ENCODE results near the gene TMEM8B. TPM values are rescaled to one million over a fixed set of nuclear protein-coding genes. Genes with fewer than 3 reads are reported as not detected.

TMEM8B gene
- total RNA-seq, 1 experiment from 2014 or later = 9.3 TPM

DNA sequence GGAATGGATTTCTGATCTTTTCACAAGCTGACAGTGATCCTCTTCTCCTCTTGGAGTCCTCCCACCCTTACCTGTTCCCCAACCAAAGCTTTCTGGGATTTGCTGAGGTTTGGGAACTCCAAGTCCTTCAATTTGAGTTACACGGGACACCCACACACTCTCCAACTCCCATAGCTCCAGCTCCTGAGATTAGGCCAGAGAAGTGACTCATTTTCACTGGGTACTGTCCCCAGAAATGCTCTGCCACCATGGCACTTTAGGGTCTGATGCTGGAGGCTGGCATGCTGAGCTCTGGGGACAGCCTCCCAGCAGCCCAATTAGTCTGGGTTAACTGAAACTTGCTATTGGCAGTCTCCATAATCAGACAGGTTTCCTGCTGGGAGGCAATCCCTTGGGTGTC lies 63.0 kb downstream of the TMEM8B start:
- Histone ChIP-seq H4K5ac (ENCODE audit: insufficient read length, low read depth, low read length) (no peak overlapping the region), H4K20me1 (ENCODE audit: control insufficient read depth, insufficient read depth, insufficient read length) (no peaks in the 10 kb centered on the region), H2BK15ac (ENCODE audit: low read depth, low read length) (no peak overlapping the region), H3K4ac (ENCODE audit: low read depth, low read length) (no peak overlapping the region), H2BK120ac (ENCODE audit: low read depth, low read length, poor library complexity, severe bottlenecking) (no peak overlapping the region), H3K14ac (ENCODE audit: insufficient read depth, low read length) (no peak overlapping the region), H2AK5ac (ENCODE audit: insufficient read length, low read length) (no peak overlapping the region), H3K56ac (ENCODE audit: insufficient read length, low read depth, low read length) (no peak overlapping the region), H3K9ac (ENCODE audit: extremely low read depth, insufficient read length, low read length) (no peak overlapping the region), H2BK20ac (ENCODE audit: low read depth, low read length, poor library complexity, severe bottlenecking) (no peak overlapping the region), H3K23ac (ENCODE audit: insufficient read length, low read depth, low read length) (no peak overlapping the region), H4K8ac (replicated peaks; ENCODE audit: insufficient read length, low read depth, low read length) (no peak overlapping the region), H3K9me3 (ENCODE audit: control insufficient read depth, low read depth, low read length) (no peaks in the 10 kb centered on the region), H3T11ph (ENCODE audit: low read length) (no peak overlapping the region), H2BK5ac (ENCODE audit: insufficient read length, low read length) (no peak overlapping the region), H3K79me1 (ENCODE audit: insufficient read depth, low read depth, low read length, poor library complexity, severe bottlenecking) (no peaks in the 10 kb centered on the region), H3K23me2 (ENCODE audit: insufficient read length, low read depth, low read length, poor library complexity, severe bottlenecking) (no peaks in the 10 kb centered on the region), H3K27ac (ENCODE audit: insufficient read length, low read depth, low read length) (no peak overlapping the region), H3K18ac (ENCODE audit: insufficient read length, low read depth, low read length) (no peak overlapping the region), H3K27me3 (ENCODE audit: insufficient read depth, low read length) (no peaks in the 10 kb centered on the region), H2AFZ (ENCODE audit: low read length) (no peak overlapping the region), H4K91ac (ENCODE audit: insufficient read length, low read depth, low read length) (no peak overlapping the region), H3K79me2 (ENCODE audit: insufficient read depth, low read length) (no peaks in the 10 kb centered on the region), H3K4me2 (ENCODE audit: insufficient read depth, insufficient read length, low read length) (no peak overlapping the region), H3K4me1 (ENCODE audit: insufficient read depth, low read length) (no peaks in the 10 kb centered on the region), H2BK12ac (ENCODE audit: insufficient read length, low read depth, low read length) (no peak overlapping the region)
- TF ChIP-seq CTCF (conservative IDR thresholded peaks at IDR 0.05) = no peak
- Mint-ChIP-seq H3K36me3 (ENCODE audit: insufficient read depth in 1 of 3, low read depth in 3 of 3) (no peaks in the 10 kb centered on the region), H3K4me3 (no peak overlapping the region), H3K27me3 (ENCODE audit: low read depth) (peaks cover 15% of the 10 kb centered on the region), H3K4me1 (no peaks in the 10 kb centered on the region), H3K27ac (no peak overlapping the region), H3K9me3 (no peaks in the 10 kb centered on the region)
- WGBS (ENCODE audit: extremely low coverage, insufficient read length, low lambda C conversion rate) = no CpG with 5 or more reads among the region's 1 CpG
- DNase-seq = no peak
